HG03571 (cell line): ENCODE results near the gene RNLS.

ENCODE experiments used
- ATAC-seq: cut with Tn5 transposase; IDR thresholded peaks from one replicate; pipeline ENCODE4 v1.9.1; 2021; ENCODE audit not compliant: unreplicated experiment

The RNLS gene

DNA sequence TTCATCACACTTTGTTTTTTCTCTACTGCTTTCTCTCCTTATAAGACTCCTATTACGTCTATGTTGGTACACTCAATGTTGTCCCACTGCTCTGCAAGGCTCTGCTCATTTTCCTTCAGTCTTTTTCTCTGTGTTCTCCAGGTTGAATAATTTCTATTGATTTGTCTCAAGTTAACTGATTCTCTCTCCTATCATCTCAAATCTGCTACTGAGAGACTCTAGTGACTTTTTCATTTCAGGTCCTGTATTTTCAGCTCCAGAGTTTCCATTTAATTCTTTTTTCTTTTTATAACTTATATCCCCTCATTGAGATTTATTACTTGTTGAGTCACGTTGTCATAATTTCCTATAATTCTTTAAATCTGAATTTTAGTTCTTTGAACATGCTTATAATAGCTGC is 100.9 kb downstream of the RNLS start:
- no peak for ATAC-seq

DNA sequence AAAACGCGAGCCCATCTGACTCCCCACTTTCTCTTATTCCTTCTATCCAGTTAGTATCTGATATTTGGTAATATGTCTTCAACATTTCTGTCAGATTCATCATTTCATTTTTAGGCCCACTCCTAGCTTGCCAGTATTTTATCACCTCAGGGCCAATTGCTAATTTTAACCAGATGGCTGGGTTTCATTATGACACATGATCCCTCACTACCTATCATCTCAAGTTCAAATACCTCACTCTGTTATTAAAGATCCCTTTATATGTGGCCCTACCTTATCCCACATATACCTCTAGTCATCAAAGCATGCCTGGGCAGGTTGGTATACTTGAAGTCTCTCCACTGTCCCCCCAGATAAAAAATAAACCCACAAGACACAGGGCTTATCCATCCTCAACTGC is 104.9 kb downstream of the RNLS start:
- no peak for ATAC-seq

DNA sequence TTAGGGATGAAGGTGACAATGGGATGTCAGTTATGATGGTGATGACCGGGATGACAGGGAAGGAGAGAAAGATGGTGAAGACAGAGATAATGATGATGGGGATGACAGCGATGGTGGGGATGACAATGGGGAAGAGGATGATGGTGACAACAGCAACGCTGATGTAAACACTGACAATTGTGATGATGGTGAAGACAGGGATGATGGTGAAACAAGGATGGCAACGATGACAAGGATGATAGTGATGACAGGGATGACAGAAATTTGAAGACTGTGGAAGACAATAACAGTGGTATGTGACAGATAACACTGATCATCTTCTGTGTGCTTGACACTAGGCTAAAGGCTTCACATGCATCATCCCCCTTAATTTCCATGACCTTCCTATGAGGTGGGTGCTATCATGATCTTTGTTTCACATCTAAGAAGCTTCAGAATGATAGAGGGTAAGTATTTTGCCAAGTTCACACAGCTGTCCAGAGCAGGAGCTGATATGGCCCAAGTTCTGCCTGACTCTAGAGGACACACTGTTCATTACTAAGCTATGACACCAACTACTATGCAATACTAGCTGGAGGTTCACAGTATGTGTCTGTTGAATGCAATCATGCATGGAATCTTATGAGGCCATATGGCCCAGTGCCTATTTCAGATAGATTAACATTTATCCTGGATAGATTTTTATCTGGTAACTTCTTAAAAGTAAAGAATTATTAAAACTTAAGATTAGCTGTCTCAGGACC is 105.6 kb downstream of the RNLS start:
- no peak for ATAC-seq

DNA sequence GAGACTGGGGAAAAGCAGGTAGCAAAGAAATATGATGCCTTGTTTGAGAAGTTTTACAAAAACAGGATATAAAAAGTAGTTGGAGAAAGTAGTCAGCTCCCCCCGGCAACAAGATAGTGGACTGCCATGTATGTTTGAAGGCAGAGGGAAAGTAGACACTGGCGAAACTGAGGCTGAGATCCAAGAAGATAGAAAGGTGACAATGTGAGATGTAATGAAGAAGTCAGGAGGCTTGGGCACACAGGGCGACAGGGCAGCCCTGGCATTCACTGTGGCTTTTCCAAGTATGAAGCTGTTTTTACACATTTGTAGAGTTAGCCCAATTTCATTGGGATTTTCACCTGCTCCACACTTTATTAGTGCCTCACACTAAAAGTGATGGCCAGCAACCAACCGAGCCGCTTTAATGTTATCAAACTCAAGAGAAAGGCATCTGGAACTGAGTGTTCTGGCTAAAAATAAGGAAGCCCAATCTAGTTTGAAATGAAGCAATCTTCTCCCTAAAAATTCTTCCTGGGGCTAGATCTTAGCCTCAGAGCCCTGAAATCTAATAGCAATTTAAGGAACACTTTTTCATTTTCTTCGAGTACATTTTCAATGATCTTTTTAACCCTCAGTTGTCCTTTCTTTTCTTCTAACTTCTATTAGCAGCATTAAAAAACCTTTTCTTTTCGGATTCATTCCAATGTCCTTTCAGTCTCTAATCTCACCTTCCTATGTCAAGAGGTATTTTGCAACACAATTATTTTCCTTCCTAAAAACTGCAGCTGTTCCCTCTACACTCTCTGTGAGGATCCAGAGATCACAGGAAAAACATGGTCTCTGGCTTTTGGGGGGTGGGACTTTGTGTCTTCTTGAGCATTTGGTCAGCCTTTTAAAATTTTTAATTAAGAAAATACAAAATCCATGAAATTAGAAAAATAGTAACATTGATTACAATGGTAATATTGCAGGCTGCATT is 108.0 kb downstream of the RNLS start:
- ATAC-seq: no peak

DNA sequence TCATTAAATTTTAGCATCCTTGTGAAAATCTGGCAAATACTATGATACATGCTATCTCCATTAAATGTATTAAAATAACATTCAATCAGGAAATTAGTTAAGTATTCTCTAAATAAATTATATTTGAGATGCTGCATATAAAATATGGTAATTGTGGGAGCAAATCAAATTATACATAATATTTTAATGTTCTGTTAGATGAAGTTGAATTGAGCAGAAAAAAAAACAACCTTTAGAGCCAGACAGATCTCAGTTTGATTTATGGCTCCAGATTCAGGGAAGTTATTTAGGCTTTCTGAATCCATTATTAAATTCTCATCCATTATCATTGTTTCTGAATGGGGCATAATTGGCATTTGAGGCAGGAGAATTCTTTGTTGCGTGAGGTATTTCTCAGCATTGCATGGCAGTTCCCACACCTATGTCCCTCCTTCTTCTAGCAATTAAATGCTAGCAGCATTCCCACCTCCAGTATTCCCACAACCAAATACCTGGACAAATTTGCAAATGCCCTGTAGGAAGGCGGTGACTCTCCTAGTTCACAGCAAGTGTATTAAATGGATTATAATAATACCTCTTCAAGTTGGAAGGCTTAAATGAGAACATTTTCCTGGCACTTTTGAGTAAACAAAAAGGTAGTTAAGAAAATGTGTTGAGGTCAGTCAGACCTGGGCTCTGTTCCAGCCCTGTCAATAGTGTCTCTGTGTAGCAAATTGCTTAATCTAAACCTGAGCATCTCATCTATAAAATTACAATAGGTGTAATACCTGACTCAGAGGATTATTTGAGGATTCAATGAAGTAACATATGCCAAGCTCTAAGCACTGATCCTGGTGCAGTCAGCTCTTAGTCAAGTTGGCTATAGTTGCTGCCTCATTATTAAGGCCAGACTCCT is 108.9 kb downstream of the RNLS start:
- ATAC-seq: no peak

DNA sequence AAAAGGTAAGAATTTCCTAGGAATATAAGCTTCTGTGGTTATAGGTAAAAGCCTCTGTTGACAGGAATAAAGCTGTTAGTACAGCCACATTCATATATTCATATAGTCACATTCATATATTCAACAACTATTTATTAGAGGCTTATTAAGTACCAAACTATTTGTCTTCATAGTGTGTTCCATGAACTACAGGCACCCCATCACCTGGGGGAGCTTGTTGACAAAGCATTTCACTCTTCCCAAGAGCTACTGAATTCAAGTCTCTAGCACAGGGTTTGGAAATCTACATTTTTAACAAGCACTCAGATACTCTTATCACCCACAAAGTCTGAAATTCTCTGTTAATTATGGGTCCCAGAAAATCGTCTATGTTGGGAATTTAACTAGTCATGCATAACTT is 110.6 kb downstream of the RNLS start:
- no peak for ATAC-seq

DNA sequence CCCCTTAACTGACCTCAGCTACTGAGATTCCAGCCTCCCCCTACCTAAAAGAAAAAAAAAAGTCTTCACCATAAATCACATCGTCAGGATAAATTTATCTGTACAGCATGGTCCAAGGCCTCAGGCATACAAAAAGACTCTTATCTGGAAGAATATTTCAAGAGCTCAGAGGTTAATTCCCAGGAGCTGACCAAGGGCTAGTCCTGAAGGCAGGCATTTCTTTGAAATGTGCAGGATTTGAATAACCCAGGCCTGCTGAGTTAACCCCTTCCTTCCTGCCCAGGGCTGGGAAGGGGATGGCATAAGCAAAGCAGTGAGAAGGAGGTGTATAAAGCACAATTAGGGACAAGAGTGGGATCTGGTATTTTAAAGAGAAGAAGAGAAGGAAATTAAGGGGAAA is 111.2 kb downstream of the RNLS start:
- no peak for ATAC-seq

DNA sequence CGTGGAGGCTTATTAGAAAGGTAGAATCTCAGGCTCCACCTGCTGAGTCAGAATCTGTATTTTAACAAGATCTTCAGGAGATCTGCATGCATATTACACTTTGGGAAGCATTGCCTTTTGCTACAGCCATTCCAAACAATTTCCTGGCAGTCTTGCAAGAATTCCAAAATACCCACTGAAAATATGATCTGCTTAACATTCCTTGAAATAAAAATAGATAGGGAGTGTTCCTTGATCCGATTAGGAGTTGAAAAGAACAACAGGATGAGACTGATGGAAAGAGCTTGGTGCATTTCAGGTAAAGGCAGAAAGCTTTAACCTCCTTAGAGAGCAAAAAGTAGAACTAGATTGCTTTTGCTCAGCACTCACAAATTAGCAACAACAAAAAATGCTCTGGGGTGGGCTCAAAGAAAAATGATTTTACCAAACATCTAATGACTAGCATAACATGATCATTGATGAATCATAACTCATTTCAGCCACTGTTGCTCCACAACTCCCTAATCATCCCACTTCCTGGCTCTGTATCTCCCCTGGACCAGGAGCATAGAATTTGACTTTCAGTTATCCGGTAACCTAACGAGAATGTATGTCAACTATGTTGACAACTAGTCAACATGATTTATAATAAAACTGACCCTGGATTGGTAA is 115.2 kb downstream of the RNLS start:
- ATAC-seq: no peak

DNA sequence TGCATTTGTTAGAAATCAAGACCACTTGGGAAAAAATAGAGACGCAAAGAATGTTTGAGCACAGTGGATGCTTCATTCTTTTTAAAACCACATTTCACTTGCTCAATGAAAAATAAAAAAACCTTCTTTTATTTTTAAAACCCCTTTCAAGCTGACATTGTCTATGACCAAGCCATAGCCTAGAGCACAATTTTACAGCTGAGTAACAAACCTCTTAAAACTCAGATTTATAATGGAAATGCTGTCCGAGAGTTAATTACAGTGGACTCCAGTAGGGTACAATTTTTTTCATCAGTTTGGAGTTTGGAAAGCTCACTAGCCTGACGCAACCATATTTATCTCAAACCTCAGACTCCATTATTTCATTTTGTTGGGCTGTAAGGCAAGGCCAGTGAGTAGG is 116.3 kb downstream of the RNLS start:
- ATAC-seq: no peak

DNA sequence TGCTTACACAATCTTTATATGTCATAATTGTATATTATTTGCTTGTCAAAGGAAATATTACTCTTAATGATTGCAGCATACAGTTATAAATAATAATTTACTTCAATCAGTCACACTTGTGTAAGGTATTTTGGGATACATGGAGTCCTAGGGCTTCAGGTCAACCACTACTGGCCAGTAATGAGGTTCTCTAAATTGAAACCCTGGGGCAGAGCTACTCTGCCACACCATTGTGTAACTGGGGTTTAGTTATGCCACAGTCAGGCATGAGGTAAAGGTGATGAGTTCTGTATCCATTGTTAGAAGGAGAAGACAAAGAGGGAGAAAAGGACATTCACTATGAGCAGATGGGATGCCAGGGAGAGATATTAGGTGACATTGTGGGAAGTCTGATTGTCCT is 117.4 kb downstream of the RNLS start:
- ATAC-seq: no peak

DNA sequence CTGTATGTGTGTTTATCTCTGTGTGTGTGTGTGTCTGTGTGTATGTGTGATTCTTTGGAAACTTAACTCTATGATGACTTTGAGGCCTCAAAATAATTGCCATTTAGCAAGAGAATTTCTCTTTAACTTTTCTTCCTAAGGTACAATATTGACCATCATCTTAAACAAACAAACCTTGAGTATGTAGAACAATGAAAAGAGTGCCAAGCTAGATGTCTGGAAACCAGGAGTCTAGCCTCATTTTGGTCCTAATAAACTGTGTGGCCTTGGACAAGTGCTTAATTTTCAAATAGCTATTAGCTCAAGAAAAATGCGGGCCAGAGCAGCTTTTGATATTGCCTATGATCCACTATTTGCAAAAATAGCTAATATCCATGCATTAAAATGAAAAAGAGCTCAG is 119.3 kb downstream of the RNLS start:
- ATAC-seq: no peak

DNA sequence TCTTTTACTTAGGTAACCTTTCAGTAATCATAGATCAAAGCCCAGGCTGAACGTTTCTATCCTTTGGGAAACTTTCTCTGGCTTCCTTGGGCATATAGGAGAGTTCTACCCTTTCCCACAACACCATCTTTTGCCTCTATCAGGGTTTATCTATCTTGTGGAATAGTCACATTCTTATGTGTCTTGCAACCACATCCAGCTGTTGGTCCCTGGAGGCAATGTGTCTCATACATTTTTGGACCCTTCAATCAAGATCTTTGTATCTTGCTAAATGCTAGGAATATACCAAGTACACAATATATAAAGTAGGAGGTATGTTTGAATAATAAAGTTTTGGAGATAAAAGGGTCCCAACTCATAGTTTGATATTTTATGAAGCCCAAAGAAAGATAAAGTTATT is 121.7 kb downstream of the RNLS start:
- ATAC-seq: no peak

DNA sequence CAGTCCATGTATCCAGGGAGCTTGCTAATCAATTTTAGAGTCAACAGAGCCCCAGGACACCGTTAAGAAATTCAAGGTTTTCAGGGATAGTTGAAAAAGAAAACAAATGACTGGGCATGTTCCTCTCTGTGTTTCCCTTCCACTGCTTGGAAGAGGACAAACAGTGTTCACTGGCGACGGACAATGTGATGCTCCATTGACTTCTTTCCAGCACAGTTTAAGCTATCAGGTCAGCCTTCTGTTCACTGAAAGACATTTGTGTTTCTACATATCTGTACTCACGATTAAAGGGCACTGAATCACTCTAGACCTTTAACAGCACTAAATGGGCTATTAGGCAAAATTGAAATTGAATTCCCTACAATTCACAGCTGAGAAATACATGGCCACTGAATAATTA is 123.6 kb downstream of the RNLS start:
- no peak for ATAC-seq

DNA sequence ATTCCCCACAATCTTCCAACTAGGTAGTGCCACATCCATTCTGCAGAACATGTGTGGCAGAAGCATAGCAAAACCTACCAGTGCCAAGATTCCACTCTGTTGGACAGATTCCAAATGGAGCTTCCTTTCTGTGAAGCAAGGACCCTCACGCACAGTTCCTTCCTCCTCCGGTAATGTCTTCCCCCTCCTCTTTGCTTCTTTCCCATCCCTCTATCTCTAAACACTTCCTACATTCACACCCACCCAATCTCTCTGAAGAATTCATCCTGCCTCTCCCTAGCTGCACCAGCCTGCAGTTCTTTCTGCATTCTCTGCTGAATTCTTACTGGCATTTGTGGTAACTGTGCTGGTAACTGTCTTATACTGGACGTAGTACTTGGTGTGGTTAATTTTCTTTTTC is 124.9 kb downstream of the RNLS start:
- ATAC-seq: no peak

DNA sequence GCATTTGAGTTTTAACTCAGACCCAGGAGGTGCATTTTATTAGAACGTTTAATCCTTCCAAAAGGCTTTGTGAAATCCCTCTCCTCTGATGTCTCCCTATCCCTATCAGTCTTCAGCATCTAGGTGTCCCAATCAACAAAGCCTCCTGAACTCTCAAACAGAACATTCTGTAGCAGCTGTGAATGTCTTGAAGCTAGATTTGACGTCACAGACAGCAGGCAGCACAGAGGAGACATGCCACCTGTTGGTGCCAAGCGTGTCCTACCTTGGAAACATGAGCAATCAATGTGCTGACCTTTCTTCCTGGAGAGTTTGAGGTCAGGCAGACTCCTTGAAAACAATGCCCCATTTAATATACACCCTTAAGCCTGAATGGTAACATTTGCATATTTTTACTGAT is 125.5 kb downstream of the RNLS start:
- ATAC-seq: no peak

DNA sequence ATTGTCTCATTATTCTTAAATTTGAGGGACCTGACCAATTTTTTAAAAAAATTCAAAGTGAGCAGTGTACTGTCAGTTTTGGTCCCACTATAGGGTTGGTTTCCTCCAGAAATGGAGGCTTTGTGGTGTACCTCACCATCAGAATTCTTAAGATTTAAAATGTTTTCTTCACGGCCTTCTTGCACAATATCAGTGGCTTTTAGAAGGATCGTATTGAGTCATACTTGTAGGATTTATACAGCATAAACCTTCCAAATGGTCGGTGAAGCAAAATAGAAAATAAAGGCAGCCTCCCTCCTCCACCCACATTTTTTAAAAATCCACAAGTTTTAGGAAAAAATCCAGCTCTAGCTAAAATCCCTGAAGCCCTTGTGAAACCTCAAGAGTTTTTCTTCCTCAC is 126.4 kb downstream of the RNLS start:
- no peak for ATAC-seq

DNA sequence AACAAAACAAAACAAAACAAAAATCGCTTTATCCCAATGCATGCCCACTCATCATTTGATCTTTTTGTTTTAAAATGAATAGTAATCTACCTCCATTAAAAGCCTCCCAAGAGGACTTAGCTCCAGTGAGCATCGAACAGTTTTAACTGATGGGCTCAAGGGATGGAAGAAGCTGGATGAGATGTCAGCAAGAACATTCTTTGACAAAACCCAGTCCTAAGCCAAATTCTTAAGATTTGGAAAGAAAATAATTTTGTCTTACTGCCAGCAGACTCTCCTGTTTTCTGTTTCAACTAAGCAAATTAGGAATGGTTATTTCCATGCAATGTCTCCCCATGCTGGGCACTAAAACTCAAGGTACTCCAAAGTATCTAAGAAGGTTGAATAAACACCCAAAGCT is 127.3 kb downstream of the RNLS start:
- ATAC-seq: no peak

DNA sequence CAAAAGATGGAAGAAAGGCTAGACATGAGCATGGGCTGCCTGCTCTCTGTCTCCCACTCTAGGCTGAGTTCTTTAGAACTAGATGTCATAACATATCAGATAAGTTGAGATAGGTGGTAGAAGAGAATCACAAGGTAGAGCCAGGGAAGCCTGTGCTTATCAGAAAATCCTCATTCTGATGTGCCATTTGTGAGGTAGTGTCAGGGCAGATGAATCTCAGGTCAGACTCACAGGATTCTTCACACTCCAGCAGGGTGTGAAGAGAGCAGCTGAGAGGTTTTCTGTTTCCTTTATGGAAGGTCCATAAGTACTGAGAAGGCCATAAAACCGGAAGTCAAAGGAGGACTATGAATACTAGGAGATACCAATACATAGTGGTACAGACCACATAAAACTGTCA is 132.9 kb downstream of the RNLS start:
- no peak for ATAC-seq

DNA sequence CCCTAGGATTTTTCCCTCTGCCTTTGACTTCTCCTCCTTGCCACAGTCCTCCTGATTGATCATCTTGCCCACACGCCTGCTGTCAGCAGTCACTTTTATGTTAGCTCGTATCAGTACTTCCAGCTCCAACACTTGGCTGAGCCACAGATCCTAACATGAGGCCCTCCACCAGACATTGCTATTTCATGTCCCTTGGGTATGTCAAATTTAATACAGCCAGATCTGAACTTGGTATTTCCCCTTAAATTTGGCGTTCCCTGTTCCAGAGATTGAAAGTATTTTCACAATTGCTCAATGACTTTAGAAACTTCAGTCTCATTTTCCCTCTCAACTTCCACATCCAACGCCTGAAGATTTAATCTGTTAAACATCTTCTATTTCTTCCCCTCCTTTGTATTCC is 140.4 kb downstream of the RNLS start:
- ATAC-seq: no peak

DNA sequence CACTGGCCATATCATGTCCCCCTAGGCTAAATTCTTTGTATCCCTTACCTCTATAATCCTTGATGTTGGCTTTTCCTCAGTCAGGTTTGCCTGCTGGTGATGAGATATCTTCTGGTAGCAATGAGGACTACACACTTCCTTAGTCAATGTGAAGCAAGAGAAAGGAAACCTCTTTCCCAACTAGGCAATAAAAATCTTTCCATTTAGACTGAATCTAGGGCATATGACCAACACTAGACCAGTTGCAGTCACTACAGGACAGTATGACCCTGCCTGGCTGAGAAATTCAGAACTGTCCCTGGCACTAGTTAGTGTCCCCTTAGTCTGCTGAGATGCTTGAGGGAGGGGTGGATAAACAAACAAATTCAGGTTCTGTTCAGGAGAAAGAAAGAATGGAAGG is 142.6 kb downstream of the RNLS start:
- no peak for ATAC-seq

DNA sequence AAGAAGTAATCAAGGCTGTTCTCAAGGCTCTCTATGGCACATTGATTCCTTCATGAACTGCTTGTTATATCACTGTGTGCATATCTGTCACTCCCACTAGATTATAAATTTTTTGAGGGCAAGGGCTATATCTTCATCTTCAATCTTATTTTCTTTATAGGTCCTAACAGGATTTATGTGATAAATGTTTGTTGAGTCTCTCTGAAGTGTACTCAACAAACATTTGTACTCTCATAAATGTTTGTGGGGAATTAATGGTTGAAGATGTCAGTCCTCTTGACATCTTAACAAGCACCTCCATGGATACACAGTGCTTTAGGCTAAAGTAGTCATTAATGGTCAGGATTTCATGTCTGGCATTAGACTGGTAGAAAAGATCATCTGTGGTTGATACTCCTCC is 143.2 kb downstream of the RNLS start:
- ATAC-seq: no peak
